ENCODE measurements around the gene FSTL3. TPM values are rescaled to one million over a fixed set of nuclear protein-coding genes. Genes with fewer than 3 reads are reported as not detected.
"Not testable (repeated sequence)": the region's sequence is repeated elsewhere in the genome, so short reads cannot be mapped to it uniquely, and the experiment has no call there.

FSTL3 gene
- total RNA-seq, 4 donors from 2014 or later, result 120 to 212 (median 152) TPM

- no peak for ATAC-seq (ENCODE audit: low FRiP score)
- no peak for DNase-seq (ENCODE audit: low spot score)
- TF ChIP-seq CTCF (IDR thresholded peaks at IDR 0.05), result no peak
Measured at GRCh38 chr19:722553-723101, 46.4 kb downstream of the FSTL3 start.

DNA sequence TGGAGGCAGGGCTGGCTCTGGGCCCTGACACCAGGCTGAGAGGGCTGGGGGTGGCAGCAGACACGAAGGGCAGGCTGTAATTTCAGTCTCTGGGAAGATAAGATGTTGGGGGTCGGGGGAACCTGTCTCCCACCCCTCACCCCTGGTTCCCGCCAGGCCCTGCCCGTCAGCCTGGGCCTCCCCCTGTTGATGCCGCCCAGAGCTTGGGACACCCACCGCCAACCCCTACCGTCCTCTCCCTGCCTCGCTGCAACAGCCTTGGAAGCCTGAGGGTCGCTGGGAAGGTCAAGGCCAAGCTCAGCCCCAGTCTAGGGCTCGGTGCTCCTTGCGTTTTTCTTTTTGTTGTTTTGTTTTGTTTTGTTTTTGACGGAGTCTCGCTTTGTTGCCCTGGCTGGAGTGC lies 47.1 kb downstream of the FSTL3 start:
- no peak for DNase-seq (ENCODE audit: low spot score)
- TF ChIP-seq CTCF (IDR thresholded peaks at IDR 0.05), result no peak
- no peak for ATAC-seq (ENCODE audit: low FRiP score)

- no peak for ATAC-seq (ENCODE audit: low FRiP score)
- no peak for DNase-seq (ENCODE audit: low spot score)
- TF ChIP-seq CTCF (IDR thresholded peaks at IDR 0.05), result no peak
Measured at GRCh38 chr19:723714-724113, 47.5 kb downstream of the FSTL3 start.

- ATAC-seq (ENCODE audit: low FRiP score) (no peak), DNase-seq (ENCODE audit: low spot score) (no peak)
- TF ChIP-seq CTCF (IDR thresholded peaks at IDR 0.05), result no peak
Measured at GRCh38 chr19:725461-726089, 49.4 kb downstream of the FSTL3 start.

DNA sequence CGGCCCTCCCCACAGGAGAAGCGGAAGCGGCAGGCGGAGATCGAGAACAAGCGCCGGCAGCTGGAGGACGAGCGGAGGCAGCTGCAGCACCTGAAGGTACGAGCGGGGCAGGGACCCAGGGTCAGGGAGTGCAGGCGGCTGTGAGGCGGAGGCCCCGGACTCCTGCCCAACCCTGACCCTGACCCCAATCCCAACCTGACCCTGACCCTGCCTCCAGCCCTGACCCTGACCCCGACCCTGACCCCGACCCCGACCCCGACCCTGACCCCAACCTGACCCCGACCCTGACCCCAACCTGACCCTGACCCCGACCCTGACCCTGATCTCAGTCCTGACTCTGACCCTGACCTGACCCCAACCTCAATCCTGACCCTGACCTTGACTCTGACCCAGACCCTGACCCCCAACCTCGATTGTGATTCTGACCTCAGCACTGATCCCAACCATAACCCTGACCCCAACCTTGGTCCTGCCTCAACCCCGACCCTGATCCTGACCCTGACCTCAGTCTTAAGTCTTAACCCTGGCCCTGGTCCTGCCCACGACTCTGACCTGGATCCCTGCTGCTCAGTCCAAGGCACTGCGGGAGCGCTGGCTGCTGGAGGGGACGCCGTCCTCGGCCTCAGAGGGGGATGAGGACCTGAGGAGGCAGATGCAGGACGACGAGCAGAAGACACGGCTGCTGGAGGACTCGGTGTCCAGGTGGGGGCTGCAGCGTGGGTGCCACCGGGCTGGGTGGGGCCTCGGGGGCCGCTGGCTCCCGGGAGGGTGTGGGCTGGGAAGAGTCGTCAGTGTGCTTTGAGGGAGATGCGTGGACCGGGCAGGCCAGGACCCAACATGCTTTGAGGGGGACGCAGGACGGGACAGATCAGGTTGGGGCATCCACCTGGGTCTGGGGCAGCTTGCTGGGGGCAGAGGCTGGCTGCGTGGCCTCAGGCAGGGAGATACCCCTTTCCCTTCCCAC lies 51.1 kb downstream of the FSTL3 start:
- no peak for DNase-seq (ENCODE audit: low spot score)
- TF ChIP-seq CTCF (IDR thresholded peaks at IDR 0.05), result no peak
- ATAC-seq (ENCODE audit: low FRiP score), result no peak

DNA sequence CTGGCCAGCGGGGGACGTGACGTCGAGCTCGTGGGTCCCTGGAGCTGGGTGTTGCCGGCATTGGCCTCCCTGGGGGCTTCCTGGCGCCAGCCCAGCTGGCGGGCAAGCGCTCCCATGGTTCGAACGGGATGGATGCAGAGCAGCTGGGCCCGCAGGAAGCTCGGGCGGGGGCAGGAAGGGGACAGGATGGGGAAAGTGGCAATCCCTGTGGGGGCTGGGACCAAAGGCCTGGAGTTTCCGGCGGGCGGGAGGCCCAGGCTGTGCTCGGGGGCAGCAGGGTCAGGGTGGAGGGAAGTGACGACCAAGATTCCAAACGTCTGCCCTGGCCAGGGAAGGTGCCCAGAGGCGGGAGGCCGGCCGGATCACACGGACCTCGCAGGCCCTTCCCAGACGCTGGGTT lies 51.8 kb downstream of the FSTL3 start:
- DNase-seq (ENCODE audit: low spot score) (no peak), ATAC-seq (ENCODE audit: low FRiP score) (no peak)
- TF ChIP-seq CTCF (IDR thresholded peaks at IDR 0.05), result no peak

DNA sequence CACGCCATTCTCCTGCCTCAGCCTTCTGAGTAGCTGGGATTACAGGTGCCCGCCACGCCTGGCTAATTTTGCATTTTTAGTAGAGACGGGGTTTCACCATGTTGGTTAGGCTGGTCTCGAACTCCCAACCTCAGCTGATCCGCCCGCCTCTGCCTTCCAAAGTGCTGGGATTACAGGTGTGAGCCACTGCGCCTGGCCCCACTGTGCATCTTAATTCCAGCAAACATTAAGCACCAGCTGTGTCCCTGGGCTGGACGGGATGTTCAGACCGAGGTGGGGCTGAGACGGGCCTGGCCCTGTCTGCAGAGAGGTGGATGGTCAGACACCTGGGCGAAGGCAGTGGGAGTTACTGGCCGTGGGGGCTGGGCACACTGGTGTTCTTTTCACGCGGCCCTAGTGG lies 53.4 kb downstream of the FSTL3 start:
- DNase-seq (ENCODE audit: low spot score); ATAC-seq (ENCODE audit: low FRiP score): not testable (repeated sequence)
